HG03520 (cell line): ENCODE measurements around the gene EEA1.
"Not testable (repeated sequence)": the region's sequence is repeated elsewhere in the genome, so short reads cannot be mapped to it uniquely, and the experiment has no call there.

Source experiments
- ATAC-seq: cut with Tn5 transposase; IDR thresholded peaks from one replicate; pipeline ENCODE4 v1.9.1; 2021; ENCODE audit warnings: mild to moderate bottlenecking, moderate library complexity; ENCODE audit not compliant: unreplicated experiment

EEA1 gene

GRCh38 chr12:92756898-92757596 is 172.0 kb downstream of the EEA1 start:
- ATAC-seq, result no peak

GRCh38 chr12:92753976-92754885 is 174.9 kb downstream of the EEA1 start:
- ATAC-seq, result no peak

- ATAC-seq, result not testable (repeated sequence)
Measured at GRCh38 chr12:92749691-92750090, 179.4 kb downstream of the EEA1 start.

GRCh38 chr12:92747151-92747550 is 181.9 kb downstream of the EEA1 start:
- ATAC-seq, result no peak

- no peak for ATAC-seq
Measured at GRCh38 chr12:92745856-92746550, 183.1 kb downstream of the EEA1 start.

GRCh38 chr12:92743026-92743425 is 186.1 kb downstream of the EEA1 start:
- ATAC-seq, result no peak

- no peak for ATAC-seq
Measured at GRCh38 chr12:92740411-92740810, 188.7 kb downstream of the EEA1 start.

GRCh38 chr12:92739113-92739512 is 190.0 kb downstream of the EEA1 start:
- ATAC-seq, result no peak

GRCh38 chr12:92737855-92738850 is 190.9 kb downstream of the EEA1 start:
- no peak for ATAC-seq

- no peak for ATAC-seq
Measured at GRCh38 chr12:92736605-92737004, 192.5 kb downstream of the EEA1 start.

- no peak for ATAC-seq
Measured at GRCh38 chr12:92735131-92735721, 193.9 kb downstream of the EEA1 start.

GRCh38 chr12:92733661-92734060 is 195.4 kb downstream of the EEA1 start:
- no peak for ATAC-seq

GRCh38 chr12:92733181-92733580 is 195.9 kb downstream of the EEA1 start:
- ATAC-seq, result no peak

GRCh38 chr12:92732716-92733115 is 196.4 kb downstream of the EEA1 start:
- ATAC-seq, result no peak

- ATAC-seq, result no peak
Measured at GRCh38 chr12:92732216-92732615, 196.9 kb downstream of the EEA1 start.

GRCh38 chr12:92730758-92731157 is 198.3 kb downstream of the EEA1 start:
- no peak for ATAC-seq

GRCh38 chr12:92729773-92730305 is 199.3 kb downstream of the EEA1 start:
- no peak for ATAC-seq

GRCh38 chr12:92726850-92727249 is 202.2 kb downstream of the EEA1 start:
- ATAC-seq, result no peak

- no peak for ATAC-seq
Measured at GRCh38 chr12:92722897-92723296, 206.2 kb downstream of the EEA1 start.

GRCh38 chr12:92721656-92722055 is 207.4 kb downstream of the EEA1 start:
- no peak for ATAC-seq
